Prostate gland (tissue), 2 donors: Measurements from ENCODE around the gene TEX29. TPM values are rescaled to one million over a fixed set of nuclear protein-coding genes. Genes with fewer than 3 reads are reported as not detected.

Experiments used
- DNase-seq: peaks from one replicate; pipeline ENCODE4 v3.0.0-alpha.2; 2019; ENCODE audit warnings: low spot score
- H3K27ac ChIP-seq, 2 donors: fragments of 200-600 bp; sonication (generic); 2 replicates each; pipeline ENCODE4 v1.5.1; 2017 to 2019
- H3K27me3 ChIP-seq: fragments of 200-600 bp; sonication (generic); replicated peaks from 2 replicates; pipeline ENCODE4 v1.5.1; 2019; ENCODE audit not compliant: insufficient read depth
- H3K36me3 ChIP-seq, 2 donors: fragments of 200-600 bp; sonication (generic); 1 replicate in 1 of 2; 2 replicates in 1 of 2; pipeline versions ENCODE4 v1.5.1 to v1.8.1; 2017 to 2019
- H3K4me1 ChIP-seq: fragments of 200-600 bp; sonication (generic); replicated peaks from 2 replicates; pipeline ENCODE4 v1.5.1; 2019
- H3K4me3 ChIP-seq, 2 donors: fragments of 200-600 bp; sonication (generic); 2 replicates each; pipeline ENCODE4 v1.5.1; 2017 to 2019
- H3K9me3 ChIP-seq: fragments of 200-600 bp; sonication (generic); 2 replicates; pipeline ENCODE4 v1.5.1; 2017
- CTCF ChIP-seq, 4 experiments: fragments of 200-600 bp in 2 of 4; fragments of 450-650 bp in 2 of 4; sonication (generic) in 2 of 4; IDR thresholded peaks; 1 replicate in 3 of 4; 2 replicates in 1 of 4; pipeline ENCODE4 v1.5.1; 2016 to 2019; ENCODE audit warnings: antibody characterized with exemption in 4 of 4, mild to moderate bottlenecking in 2 of 4, moderate library complexity in 2 of 4
- POLR2A ChIP-seq: fragments of 450-650 bp; IDR thresholded peaks from one replicate; pipeline ENCODE4 v1.6.1; 2016; ENCODE audit warnings: antibody characterized with exemption, mild to moderate bottlenecking
- POLR2AphosphoS5 ChIP-seq: sonication (generic); formaldehyde crosslinking; IDR thresholded peaks from one replicate; pipeline ENCODE4 v1.6.1; 2017; ENCODE audit warnings: antibody characterized with exemption
- WGBS: methylation state at CpG from one replicate; pipeline ENCODE4 v1.1.5; 2018; 5-methylcytosine and 5-hydroxymethylcytosine counted together
- intact Hi-C: fragments of 100-400 bp; cut with DNase I; formaldehyde crosslinking; loops from one replicate; pipeline ENCODE4 v1.14.2; 2022
- total RNA-seq, 2 donors: library from RNA; depleted of rRNA; stranded (reverse); fragments of >200 nt; gene quantifications; one replicate each; pipeline ENCODE4 v1.1.0, GENCODE V29; 2016

Gene TEX29
- total RNA-seq, 2 donors from 2014 or later, result 1.4 TPM; not detected in 1

DNA sequence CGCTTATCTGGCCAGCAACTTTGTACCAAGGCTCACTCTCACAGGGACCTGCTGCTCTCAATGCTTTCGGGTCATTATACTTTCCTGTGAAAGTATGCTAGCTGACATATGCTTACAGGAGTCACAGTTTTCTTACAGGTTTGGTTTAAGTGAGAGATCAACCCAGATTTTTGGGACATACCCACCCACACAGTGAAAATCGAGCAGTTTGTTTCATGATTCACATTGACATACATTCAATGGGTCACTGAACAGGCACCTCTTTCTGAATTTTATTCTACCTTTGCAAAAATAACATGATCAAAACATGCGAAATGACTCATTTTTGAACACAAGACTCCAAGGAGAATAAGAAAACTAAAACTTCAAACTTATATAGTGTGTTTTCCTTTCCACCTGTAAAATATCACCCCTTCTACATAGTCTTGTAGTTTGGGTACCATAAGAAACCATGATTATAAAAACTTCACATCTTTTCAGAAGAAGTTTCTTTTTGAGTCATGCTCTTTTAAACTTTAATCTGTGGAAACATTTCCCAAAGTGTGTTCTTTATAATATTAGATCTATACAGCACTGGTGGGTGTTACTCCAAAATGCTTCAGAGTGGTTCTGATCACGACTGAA lies 44.3 kb upstream of the TEX29 start:
- no peak for DNase-seq
- Histone ChIP-seq H3K9me3 (no peaks in the 10 kb centered on the region), H3K4me1 (peaks cover 8% of the 10 kb centered on the region), H3K27ac (no peak overlapping the region), H3K36me3 (no peaks in the 10 kb centered on the region), H3K4me3 (no peak overlapping the region), H3K27me3 (no peaks in the 10 kb centered on the region)
- WGBS, result 93% methylated on average over 5 of the region's 5 CpGs
- no peak for TF ChIP-seq POLR2AphosphoS5
- no peak for TF ChIP-seq CTCF (IDR thresholded peaks at IDR 0.05)
- TF ChIP-seq POLR2A, result no peak
- intact Hi-C loops, result loop anchor here (5.0 kb wide), 1 partner anchor 44 kb away; no protein-coding TSS in a partner anchor

GRCh38 chr13:111278258-111278657 lies 42.2 kb upstream of the TEX29 start:
- DNase-seq, result no peak
- H3K4me1 ChIP-seq, result peaks cover 20% of the 10 kb centered on the region
- WGBS, result 93% methylated on average over 10 of the region's 10 CpGs
- no peaks in the 10 kb centered on the region for H3K36me3 ChIP-seq
- no peaks in the 10 kb centered on the region for H3K27me3 ChIP-seq
- no peak overlapping the region for H3K27ac ChIP-seq
- H3K9me3 ChIP-seq, result no peaks in the 10 kb centered on the region
- intact Hi-C loops, result loop anchor here (5.0 kb wide), 1 partner anchor 46 kb away; no protein-coding TSS in a partner anchor
- H3K4me3 ChIP-seq, result no peak overlapping the region
- no peak for TF ChIP-seq POLR2A
- TF ChIP-seq POLR2AphosphoS5, result no peak
- TF ChIP-seq CTCF (IDR thresholded peaks at IDR 0.05), result no peak

- Histone ChIP-seq H3K9me3 (no peaks in the 10 kb centered on the region), H3K4me3 (no peak overlapping the region), H3K36me3 (no peaks in the 10 kb centered on the region), H3K27ac (no peak overlapping the region), H3K4me1 (peaks cover 23% of the 10 kb centered on the region), H3K27me3 (no peaks in the 10 kb centered on the region)
- DNase-seq, result no peak
- intact Hi-C loops, result loop anchor here (5.0 kb wide), 1 partner anchor 47 kb away; no protein-coding TSS in a partner anchor
- 92% methylated on average over 17 of the region's 17 CpGs for WGBS
- no peak for TF ChIP-seq CTCF (IDR thresholded peaks at IDR 0.05)
- TF ChIP-seq POLR2AphosphoS5, result no peak
- TF ChIP-seq POLR2A, result no peak
Measured at GRCh38 chr13:111278743-111279652, 41.4 kb upstream of the TEX29 start.

DNA sequence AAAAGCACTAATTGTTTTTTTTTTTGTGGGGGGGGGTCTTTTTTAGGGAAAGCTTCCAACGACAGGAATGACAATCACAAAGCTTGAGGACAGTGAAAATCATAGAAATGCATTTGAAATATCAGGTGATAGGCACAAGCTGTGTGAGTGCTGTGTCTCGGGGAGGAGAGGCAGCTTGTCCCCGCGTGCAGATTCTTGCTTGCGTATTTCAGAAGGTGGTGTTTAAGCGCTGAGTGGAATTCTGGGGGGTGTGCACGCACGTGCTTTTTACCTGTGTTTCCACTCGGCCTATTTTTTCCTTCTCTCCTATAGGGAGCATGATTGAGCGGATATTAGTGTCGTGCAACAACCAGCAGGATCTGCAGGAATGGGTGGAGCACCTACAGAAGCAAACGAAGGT lies 40.2 kb upstream of the TEX29 start:
- no peak for DNase-seq
- no peak overlapping the region for H3K4me3 ChIP-seq
- TF ChIP-seq CTCF (IDR thresholded peaks at IDR 0.05) (no peak), POLR2AphosphoS5 (no peak), POLR2A (no peak)
- no peaks in the 10 kb centered on the region for H3K9me3 ChIP-seq
- no peaks in the 10 kb centered on the region for H3K27me3 ChIP-seq
- peaks cover 27% of the 10 kb centered on the region for H3K4me1 ChIP-seq
- H3K36me3 ChIP-seq, result no peaks in the 10 kb centered on the region
- WGBS, result 82% methylated on average over 12 of the region's 12 CpGs
- H3K27ac ChIP-seq, result no peak overlapping the region
- intact Hi-C loops, result loop anchor here (5.0 kb wide), 1 partner anchor 33 kb away; no protein-coding TSS in a partner anchor
